Fibroblast of the conjunctiva (primary cell): ENCODE results near the gene UNCX.

Source experiments
- DNase-seq: peaks from one replicate; pipeline ENCODE4 v3.0.0-alpha.2; 2010; ENCODE audit warnings: low read depth

Gene UNCX

GRCh38 chr7:1218541-1219165, 14.0 kb upstream of the UNCX start:
- no peak for DNase-seq

GRCh38 chr7:1219498-1219897, 13.2 kb upstream of the UNCX start:
- DNase-seq: no peak

GRCh38 chr7:1220000-1220726, 12.5 kb upstream of the UNCX start:
- DNase-seq: no peak

- DNase-seq: no peak
Observed at GRCh38 chr7:1220977-1221745, 11.5 kb upstream of the UNCX start.

GRCh38 chr7:1223196-1223981, 9.3 kb upstream of the UNCX start:
- no peak for DNase-seq

GRCh38 chr7:1224086-1224716, 8.5 kb upstream of the UNCX start:
- DNase-seq: no peak

GRCh38 chr7:1225030-1225429, 7.6 kb upstream of the UNCX start:
- DNase-seq: no peak

- DNase-seq: no peak
Observed at GRCh38 chr7:1225441-1226185, 7.1 kb upstream of the UNCX start.

GRCh38 chr7:1226186-1226901, 6.3 kb upstream of the UNCX start:
- no peak for DNase-seq

GRCh38 chr7:1227071-1227804, 5.4 kb upstream of the UNCX start:
- no peak for DNase-seq

- DNase-seq: no peak
Observed at GRCh38 chr7:1227814-1228544, 4.7 kb upstream of the UNCX start.

- DNase-seq: no peak
Observed at GRCh38 chr7:1228545-1229201, 4.0 kb upstream of the UNCX start.

GRCh38 chr7:1229202-1229947, 3.3 kb upstream of the UNCX start:
- DNase-seq: no peak

- no peak for DNase-seq
Observed at GRCh38 chr7:1229956-1230355, 2.7 kb upstream of the UNCX start.

GRCh38 chr7:1230411-1231213, 2.1 kb upstream of the UNCX start:
- no peak for DNase-seq

- no peak for DNase-seq
Observed at GRCh38 chr7:1231214-1232102, 1.2 kb upstream of the UNCX start.
